ENCODE results near the gene LIMS2.

- TF ChIP-seq CTCF (IDR thresholded peaks at IDR 0.05) (no peak), EP300 (IDR thresholded peaks at IDR 0.05) (no peak), POLR2A (IDR thresholded peaks at IDR 0.05) (no peak)
Measured at GRCh38 chr2:127624320-127624755, 51.0 kb downstream of the LIMS2 start.

Measured in tibial nerve (tissue), 4 donors.